ENCODE measurements around the gene ANO3.
"Not testable (repeated sequence)": the region's sequence is repeated elsewhere in the genome, so short reads cannot be mapped to it uniquely, and the experiment has no call there.

Gene ANO3

GRCh38 chr11:26579683-26580082 is 247.8 kb downstream of the ANO3 start:
- DNase-seq, result no peak

- no peak for DNase-seq
These were observed 249.0 kb downstream of the ANO3 start for GRCh38 chr11:26580929-26581328.

DNA sequence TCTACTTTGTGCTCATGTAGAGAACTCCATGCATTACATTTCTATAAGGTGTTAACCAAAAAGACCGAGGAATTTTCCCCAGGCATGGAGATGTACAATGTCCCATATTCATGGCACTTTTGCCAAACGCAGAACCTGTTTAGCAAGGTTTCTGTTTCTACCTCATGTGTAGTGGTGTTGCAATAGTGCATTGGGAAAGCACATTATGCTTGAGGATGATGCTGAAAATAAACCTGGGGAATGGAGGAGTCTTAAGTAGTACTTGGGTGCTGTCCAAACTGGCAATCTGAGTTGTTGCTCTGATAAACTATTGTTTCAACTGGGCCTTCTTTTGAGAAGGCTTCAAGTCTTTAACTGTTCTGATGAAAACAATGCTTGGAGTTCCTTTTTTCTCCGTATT is 251.6 kb downstream of the ANO3 start:
- no peak for DNase-seq

DNA sequence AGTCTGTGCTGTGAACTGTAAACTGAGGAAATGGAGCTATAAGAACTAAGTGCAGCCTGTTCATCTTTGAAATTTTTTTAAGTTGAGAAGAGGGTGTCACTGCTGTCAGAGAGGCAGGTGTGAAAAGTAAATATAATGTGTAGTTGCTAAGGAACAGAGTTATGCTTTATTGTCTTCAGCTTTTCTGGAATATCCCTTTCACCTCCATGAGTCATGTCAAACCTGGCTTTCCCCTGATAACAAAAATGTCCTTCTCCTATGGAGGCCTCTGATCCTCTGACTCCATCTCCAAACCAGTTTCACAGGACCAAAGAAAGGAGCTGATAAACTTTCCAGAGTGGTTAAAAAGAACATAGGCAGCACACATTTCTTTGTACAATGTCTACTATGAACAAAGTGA is 252.9 kb downstream of the ANO3 start:
- no peak for DNase-seq

GRCh38 chr11:26587073-26587472 is 255.1 kb downstream of the ANO3 start:
- no peak for DNase-seq

- DNase-seq, result no peak
These were observed 261.8 kb downstream of the ANO3 start for GRCh38 chr11:26593691-26594090.

DNA sequence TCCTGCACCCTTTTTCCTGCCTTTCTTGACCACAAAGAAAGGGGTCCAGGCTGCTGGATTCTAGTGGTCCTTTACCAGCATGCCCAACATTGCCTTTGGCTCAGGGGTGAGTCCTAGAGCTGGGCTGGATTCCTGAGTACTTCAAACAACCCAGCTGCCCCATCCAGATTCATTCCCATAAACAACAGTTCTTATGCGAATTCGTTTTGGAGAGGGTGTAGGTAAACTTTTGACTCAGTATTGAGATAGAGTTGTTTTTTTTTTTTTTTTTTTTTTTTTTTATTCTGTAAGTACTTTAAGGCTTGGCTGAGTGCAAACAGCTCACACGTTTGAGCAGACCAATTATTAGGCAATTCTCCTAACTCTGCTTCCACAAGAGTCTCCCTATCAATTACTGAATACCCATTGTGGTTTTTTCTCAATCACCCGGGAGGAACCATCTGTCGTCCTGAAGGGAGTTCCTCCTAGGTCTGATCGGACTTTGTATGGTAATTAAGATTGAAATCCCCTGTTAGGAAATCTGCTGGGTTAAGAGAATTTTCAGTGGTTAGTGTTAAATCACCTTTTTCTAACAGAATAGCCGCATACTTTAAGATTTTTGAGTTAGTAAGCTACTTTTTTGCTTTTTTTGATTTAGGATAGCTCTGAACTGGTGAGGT is 263.4 kb downstream of the ANO3 start:
- not testable (repeated sequence) for DNase-seq

- DNase-seq, result not testable (repeated sequence)
These were observed 265.2 kb downstream of the ANO3 start for GRCh38 chr11:26597049-26597689.

DNA sequence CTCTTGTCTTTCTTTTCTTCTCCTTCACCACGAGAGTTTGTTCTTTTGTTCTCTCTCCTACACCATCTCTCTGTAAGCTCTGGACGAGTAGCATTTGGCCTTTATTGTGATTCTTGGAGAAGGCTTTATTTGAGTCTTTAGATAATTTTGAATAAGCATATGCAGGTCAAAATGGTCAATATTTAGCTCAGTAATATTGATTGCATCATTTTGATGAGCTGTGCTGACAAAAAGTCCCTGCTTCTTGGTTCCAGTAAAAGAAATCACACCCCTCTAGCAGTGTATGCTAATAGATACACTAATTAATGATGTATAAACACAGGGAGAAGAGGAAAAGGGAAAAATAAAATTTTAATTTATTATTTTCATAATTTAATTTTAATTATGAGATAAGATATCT is 266.0 kb downstream of the ANO3 start:
- DNase-seq, result no peak

DNA sequence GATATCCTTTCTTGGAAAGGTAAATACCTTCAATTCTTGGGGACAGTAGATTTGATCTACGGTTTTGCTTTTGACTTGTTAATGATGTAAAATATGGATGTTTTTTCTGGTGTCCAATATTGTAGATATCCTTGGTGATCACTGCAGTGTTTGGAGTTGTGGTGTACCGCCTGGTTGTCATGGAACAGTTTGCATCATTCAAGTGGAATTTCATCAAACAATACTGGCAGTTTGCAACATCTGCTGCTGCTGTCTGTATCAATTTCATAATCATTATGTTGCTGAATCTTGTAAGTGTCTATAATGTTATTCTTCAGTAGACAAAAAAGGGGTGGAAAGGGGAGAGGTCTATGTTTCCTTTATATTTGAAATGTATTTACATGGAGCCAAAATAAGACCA is 267.5 kb downstream of the ANO3 start:
- DNase-seq, result no peak

GRCh38 chr11:26599876-26600434 is 268.0 kb downstream of the ANO3 start:
- DNase-seq, result no peak

- DNase-seq, result no peak
These were observed 276.0 kb downstream of the ANO3 start for GRCh38 chr11:26607725-26608506.

DNA sequence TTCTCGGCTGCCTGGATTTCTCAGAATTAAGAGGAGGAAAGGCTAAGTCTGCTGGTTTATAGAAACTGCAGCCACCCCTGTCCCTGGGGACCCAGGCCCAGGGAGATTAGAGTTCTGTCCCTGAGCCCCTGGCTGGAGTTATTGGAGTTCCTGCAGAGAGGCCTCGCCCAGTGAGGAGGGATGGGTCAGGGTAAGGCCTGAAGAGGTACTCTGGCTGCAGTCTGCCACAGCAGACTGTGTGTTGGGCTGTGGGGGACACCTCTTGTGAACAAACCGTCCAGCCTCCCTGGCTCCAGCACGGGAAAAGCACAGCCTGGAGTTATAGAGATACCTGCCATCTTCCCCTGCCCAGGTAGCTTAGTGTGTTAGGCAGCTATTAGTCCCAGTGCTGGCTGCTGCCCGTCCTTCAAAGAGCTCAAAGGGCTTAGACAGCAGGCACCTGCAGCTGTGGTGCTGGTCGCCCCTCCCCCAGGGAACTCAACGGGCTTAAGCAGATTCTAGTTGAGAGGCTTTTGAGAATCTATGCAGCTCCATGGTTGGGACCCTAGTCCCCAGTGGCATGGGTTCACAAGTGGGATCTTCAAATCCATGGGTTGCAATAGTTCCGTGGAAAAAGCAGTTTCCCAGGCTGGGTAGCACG is 276.7 kb downstream of the ANO3 start:
- no peak for DNase-seq

- DNase-seq, result no peak
These were observed 281.8 kb downstream of the ANO3 start for GRCh38 chr11:26613759-26614158.

DNA sequence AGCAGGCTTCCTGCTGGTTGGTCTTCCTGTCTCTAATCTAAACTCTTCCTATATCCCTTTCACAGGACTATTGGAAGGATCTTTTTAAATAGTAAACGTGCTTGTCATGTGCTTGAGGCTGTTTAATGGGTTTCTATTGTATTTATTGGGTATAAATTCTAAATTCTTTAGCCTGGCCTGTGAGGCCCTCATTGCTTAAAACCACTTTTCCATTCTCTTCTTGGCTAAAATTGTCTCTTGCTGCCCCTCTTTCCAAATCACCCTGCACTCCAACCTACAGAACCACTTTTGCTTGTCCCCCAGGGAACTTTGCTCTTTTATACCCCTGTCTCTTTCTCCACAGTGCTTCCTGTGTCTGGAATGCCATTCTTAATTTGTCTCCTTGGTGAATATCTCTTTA is 286.5 kb downstream of the ANO3 start:
- no peak for DNase-seq

DNA sequence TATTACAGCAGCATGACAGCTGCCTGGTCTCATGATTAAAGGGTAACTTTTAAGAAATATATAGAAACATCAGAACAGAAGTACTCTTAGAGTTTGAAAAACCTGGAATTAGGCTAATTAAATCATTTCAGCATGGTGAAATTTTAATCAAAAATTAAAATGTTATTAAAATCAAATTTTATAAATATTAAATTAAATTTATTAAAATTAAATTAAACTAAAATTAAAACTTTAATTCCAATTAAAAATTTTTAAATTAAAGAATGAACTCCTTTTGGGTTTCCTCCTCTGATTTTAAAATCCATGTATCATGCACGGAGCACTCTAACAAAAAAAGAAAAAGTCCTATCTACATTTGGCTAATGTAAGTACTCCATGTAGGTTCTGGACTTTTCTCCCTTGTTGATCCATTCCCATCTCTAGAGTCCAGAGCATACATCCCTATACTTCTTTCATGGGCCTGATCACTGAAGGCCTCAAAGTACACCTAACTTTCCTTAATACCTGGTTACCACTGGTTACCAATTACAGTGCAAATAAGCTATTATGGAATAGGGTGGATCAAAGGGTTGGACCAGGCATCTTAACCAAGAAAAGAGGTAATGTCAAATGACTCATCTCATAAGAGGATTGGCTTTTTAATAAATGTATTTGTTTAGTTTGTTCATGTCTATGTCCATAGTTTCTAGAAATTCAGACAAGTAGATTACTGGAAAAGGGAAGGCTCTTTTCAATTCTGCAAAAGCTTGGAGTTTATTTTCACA is 288.5 kb downstream of the ANO3 start:
- DNase-seq, result no peak

GRCh38 chr11:26621132-26621531 is 289.2 kb downstream of the ANO3 start:
- no peak for DNase-seq

DNA sequence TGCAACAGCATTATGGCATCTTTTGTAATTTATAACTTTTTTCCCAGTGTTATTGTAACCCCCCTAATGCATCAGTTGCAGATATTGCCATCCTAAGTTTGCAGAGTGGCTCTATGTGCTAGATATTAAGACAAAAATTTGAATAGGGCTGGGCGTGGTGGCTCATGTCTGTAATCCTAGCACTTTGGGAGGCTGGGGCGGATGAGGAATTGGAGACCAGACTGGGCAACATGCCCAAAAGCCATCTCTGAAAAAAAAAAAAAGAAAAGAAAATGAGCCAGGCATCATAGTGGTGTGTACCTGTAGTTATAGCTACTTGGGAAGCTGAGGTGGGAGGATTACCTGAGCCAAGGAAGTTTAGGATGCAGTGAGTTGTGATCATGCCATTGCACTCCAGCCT is 290.3 kb downstream of the ANO3 start:
- no peak for DNase-seq

DNA sequence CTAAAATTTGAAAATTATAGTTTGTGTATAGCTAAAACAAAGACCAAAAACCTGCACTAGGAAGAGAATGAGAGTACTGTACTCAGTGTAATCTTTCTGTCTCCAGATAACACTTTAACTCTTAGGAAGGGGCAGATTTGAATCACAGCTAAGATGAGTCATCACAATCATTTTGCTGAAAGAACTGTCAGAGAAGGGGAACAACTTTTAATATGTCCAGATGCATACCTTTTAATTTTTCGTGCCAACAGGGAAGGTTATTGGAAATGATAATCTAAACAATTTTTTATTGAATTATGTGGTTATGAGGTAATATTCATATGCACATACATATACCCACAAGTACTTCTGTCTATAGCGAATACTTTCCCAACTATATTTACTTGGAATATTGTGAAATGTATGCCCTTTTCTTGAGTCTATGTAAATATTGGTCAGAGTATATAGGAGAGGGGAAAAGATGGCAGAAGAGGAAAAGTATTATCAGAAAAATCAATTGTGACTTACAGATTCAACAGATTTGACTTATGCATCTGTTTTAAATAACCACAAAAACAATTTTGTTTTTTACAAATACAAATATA is 291.2 kb downstream of the ANO3 start:
- no peak for DNase-seq

DNA sequence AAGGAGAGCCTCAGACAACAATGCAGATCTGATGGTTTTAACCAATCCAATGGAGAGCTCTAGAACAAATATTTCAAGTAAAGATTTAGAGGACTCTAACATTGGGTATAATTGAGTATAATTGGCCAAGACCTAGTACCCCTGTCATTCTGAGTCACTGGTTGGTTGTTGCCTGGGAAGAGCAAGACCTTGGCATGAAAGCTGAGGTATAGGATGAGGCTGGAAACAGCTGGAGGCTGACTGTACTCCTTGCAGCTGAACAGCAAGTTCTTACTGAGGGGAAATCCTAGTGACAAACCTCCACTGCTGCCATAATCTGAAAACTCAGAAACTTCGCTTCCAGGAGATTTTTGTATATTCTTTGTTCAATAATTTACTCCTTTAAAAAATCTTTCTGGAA is 294.4 kb downstream of the ANO3 start:
- no peak for DNase-seq

DNA sequence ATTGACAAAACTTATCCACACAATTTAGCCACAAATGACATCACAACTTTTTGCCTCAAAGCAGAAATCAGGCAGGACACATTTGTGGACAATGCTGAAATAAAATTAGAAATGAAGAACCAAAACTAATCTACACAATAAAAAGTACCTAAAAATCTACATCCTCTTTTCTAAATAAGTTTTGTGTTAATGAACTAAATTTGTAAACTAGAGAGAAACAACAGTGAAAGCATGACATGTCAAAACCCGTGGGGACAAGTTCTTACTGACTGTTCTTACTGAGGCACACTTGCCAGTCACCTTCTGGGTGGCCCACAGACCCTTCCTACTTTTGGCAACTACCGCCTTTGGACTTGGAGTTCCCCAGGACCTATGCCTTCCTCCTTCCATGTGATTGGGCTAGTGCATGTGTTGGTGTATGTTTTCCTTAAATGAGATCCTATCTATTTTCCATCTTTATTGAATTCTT is 300.8 kb downstream of the ANO3 start:
- DNase-seq, result no peak

GRCh38 chr11:26643314-26643713 is 311.4 kb downstream of the ANO3 start:
- not testable (repeated sequence) for DNase-seq

Data from activated CD4-positive, alpha-beta T cell treated with anti-CD3 and anti-CD28 coated beads for 1 hour (primary cell).